ENCODE results near the gene BEND5. TPM values are rescaled to one million over a fixed set of nuclear protein-coding genes. Genes with fewer than 3 reads are reported as not detected.

BEND5 gene
- total RNA-seq, 1 donor from 2014 or later: 15.9 TPM

- H3K4me3 ChIP-seq: no peak overlapping the region
- no peak overlapping the region for H3K4me2 ChIP-seq
- H3K27ac ChIP-seq: no peak overlapping the region
- H3K9me3 Mint-ChIP-seq: no peaks in the 10 kb centered on the region
- peaks cover 41% of the 10 kb centered on the region for H3K36me3 Mint-ChIP-seq
- TF ChIP-seq CTCF (IDR thresholded peaks at IDR 0.05) (no peak), EZH2 (IDR thresholded peaks at IDR 0.05) (no peak), EZH2phosphoT487 (IDR thresholded peaks at IDR 0.05) (no peak)
- no peaks in the 10 kb centered on the region for H3K4me1 ChIP-seq
- no peak overlapping the region for H3K27ac Mint-ChIP-seq
- no peak overlapping the region for H2AFZ ChIP-seq (replicated peaks)
- H3K9me3 ChIP-seq (ENCODE audit: low read depth): no peaks in the 10 kb centered on the region
- H3K4me1 Mint-ChIP-seq: no peaks in the 10 kb centered on the region
- H3K36me3 ChIP-seq: no peaks in the 10 kb centered on the region
- H3F3A ChIP-seq (ENCODE audit: low read depth): no peaks in the 10 kb centered on the region
- peaks cover 2% of the 10 kb centered on the region for H3K27me3 Mint-ChIP-seq (ENCODE audit: insufficient read depth, low read depth)
- no peak overlapping the region for H3K4me3 Mint-ChIP-seq
- no peaks in the 10 kb centered on the region for H3K79me2 ChIP-seq (ENCODE audit: low read depth)
- no peak overlapping the region for H3K9ac ChIP-seq
- peaks cover 13% of the 10 kb centered on the region for H4K20me1 ChIP-seq (ENCODE audit: low read depth)
- H3K27me3 ChIP-seq: no peaks in the 10 kb centered on the region
- DNase-seq (ENCODE audit: low spot score): no peak
Observed at GRCh38 chr1:48746906-48747305, 29.8 kb downstream of the BEND5 start.

- H3K27me3 Mint-ChIP-seq (ENCODE audit: insufficient read depth, low read depth): no peaks in the 10 kb centered on the region
- peaks cover 18% of the 10 kb centered on the region for H4K20me1 ChIP-seq (ENCODE audit: low read depth)
- H3K4me1 ChIP-seq: no peaks in the 10 kb centered on the region
- H3K27ac ChIP-seq: no peak overlapping the region
- no peak overlapping the region for H2AFZ ChIP-seq (replicated peaks)
- DNase-seq (ENCODE audit: low spot score): no peak
- H3K27me3 ChIP-seq: no peaks in the 10 kb centered on the region
- no peaks in the 10 kb centered on the region for H3K4me1 Mint-ChIP-seq
- TF ChIP-seq EZH2phosphoT487 (IDR thresholded peaks at IDR 0.05): no peak
- TF ChIP-seq EZH2 (IDR thresholded peaks at IDR 0.05): no peak
- no peak for TF ChIP-seq CTCF (IDR thresholded peaks at IDR 0.05)
- H3K79me2 ChIP-seq (ENCODE audit: low read depth): no peaks in the 10 kb centered on the region
- H3K4me3 Mint-ChIP-seq: no peak overlapping the region
- peaks cover 34% of the 10 kb centered on the region for H3K36me3 Mint-ChIP-seq
- no peaks in the 10 kb centered on the region for H3K9me3 ChIP-seq (ENCODE audit: low read depth)
- no peaks in the 10 kb centered on the region for H3F3A ChIP-seq (ENCODE audit: low read depth)
- H3K9ac ChIP-seq: no peak overlapping the region
- no peak overlapping the region for H3K4me3 ChIP-seq
- no peaks in the 10 kb centered on the region for H3K9me3 Mint-ChIP-seq
- no peak overlapping the region for H3K4me2 ChIP-seq
- H3K36me3 ChIP-seq: peaks cover 7% of the 10 kb centered on the region
- no peak overlapping the region for H3K27ac Mint-ChIP-seq
Observed at GRCh38 chr1:48744032-48744431, 32.7 kb downstream of the BEND5 start.

- H4K20me1 ChIP-seq (ENCODE audit: low read depth): peaks cover 18% of the 10 kb centered on the region
- Mint-ChIP-seq H3K36me3 (peaks cover 33% of the 10 kb centered on the region), H3K4me3 (no peak overlapping the region), H3K4me1 (no peaks in the 10 kb centered on the region), H3K27ac (no peak overlapping the region), H3K27me3 (ENCODE audit: insufficient read depth, low read depth) (no peaks in the 10 kb centered on the region), H3K9me3 (no peaks in the 10 kb centered on the region)
- no peak overlapping the region for H2AFZ ChIP-seq (replicated peaks)
- H3K9ac ChIP-seq: no peak overlapping the region
- H3K79me2 ChIP-seq (ENCODE audit: low read depth): no peaks in the 10 kb centered on the region
- H3K27ac ChIP-seq: no peak overlapping the region
- H3F3A ChIP-seq (ENCODE audit: low read depth): no peaks in the 10 kb centered on the region
- H3K4me1 ChIP-seq: no peaks in the 10 kb centered on the region
- H3K4me3 ChIP-seq: no peak overlapping the region
- H3K36me3 ChIP-seq: peaks cover 7% of the 10 kb centered on the region
- no peak overlapping the region for H3K4me2 ChIP-seq
- no peaks in the 10 kb centered on the region for H3K9me3 ChIP-seq (ENCODE audit: low read depth)
- no peaks in the 10 kb centered on the region for H3K27me3 ChIP-seq
- no peak for TF ChIP-seq EZH2 (IDR thresholded peaks at IDR 0.05)
- no peak for TF ChIP-seq CTCF (IDR thresholded peaks at IDR 0.05)
- no peak for TF ChIP-seq EZH2phosphoT487 (IDR thresholded peaks at IDR 0.05)
- DNase-seq (ENCODE audit: low spot score): no peak
Observed at GRCh38 chr1:48743480-48743879, 33.2 kb downstream of the BEND5 start.
